Vagina (tissue), 2 donors: ENCODE data around the gene DSE. TPM values are rescaled to one million over a fixed set of nuclear protein-coding genes. Genes with fewer than 3 reads are reported as not detected.

ENCODE experiments used
- DNase-seq, 2 donors: peaks; one replicate each; pipeline ENCODE4 v3.0.0-alpha.2; 2017; ENCODE audit errors: extremely low spot score in 2 of 2
- H3K27ac ChIP-seq: fragments of 200-600 bp; sonication (generic); one replicate; pipeline ENCODE4 v1.5.1; 2019
- H3K27me3 ChIP-seq: fragments of 200-600 bp; sonication (generic); one replicate; pipeline ENCODE4 v1.5.1; 2019
- H3K36me3 ChIP-seq, 2 donors: fragments of 200-600 bp; sonication (generic); one replicate each; pipeline ENCODE4 v1.5.1; 2017 to 2019
- H3K4me1 ChIP-seq: fragments of 200-600 bp; sonication (generic); one replicate; pipeline ENCODE4 v1.5.1; 2019
- H3K4me3 ChIP-seq, 2 donors: fragments of 200-600 bp; sonication (generic); 1 replicate in 1 of 2; 2 replicates in 1 of 2; pipeline ENCODE4 v1.5.1; 2016 to 2019
- H3K9me3 ChIP-seq: fragments of 200-600 bp; sonication (generic); one replicate; pipeline ENCODE4 v1.5.1; 2019
- CTCF ChIP-seq, 3 experiments: fragments of 450-650 bp in 2 of 3; fragments of 200-600 bp in 1 of 3; sonication (generic) in 1 of 3; IDR thresholded peaks; one replicate each; pipeline ENCODE4 v1.5.1; 2017 to 2019; ENCODE audit warnings: antibody characterized with exemption in 3 of 3, mild to moderate bottlenecking in 2 of 3, moderate library complexity in 2 of 3
- POLR2A ChIP-seq, 2 donors: fragments of 450-650 bp; IDR thresholded peaks; one replicate each; pipeline ENCODE4 v1.6.1; 2017; ENCODE audit warnings: antibody characterized with exemption in 2 of 2, mild to moderate bottlenecking in 2 of 2, moderate library complexity in 2 of 2
- POLR2AphosphoS5 ChIP-seq, 2 donors: sonication (generic); formaldehyde crosslinking; IDR thresholded peaks; one replicate each; pipeline ENCODE4 v1.9.0; 2017; ENCODE audit warnings: antibody characterized with exemption in 2 of 2, mild to moderate bottlenecking in 2 of 2, low read depth in 1 of 2; ENCODE audit not compliant: insufficient read depth in 1 of 2
- intact Hi-C: fragments of 100-400 bp; cut with DNase I; formaldehyde crosslinking; loops from one replicate; pipeline ENCODE4 v1.15.1; 2023
- total RNA-seq: library from RNA; depleted of rRNA; stranded (reverse); fragments of >200 nt; gene quantifications from one replicate; pipeline ENCODE4 v1.2.3, GENCODE V29; 2016

The DSE gene
- total RNA-seq, 1 donor from 2014 or later, result 33.1 TPM

- intact Hi-C loops, result no loop called here
Observed at GRCh38 chr6:116450185-116450710, 79.5 kb downstream of the DSE start.

GRCh38 chr6:116450769-116451740 lies 80.3 kb downstream of the DSE start:
- no peaks in the 10 kb centered on the region for H3K36me3 ChIP-seq
- H3K4me3 ChIP-seq, result no peak overlapping the region
- no peaks in the 10 kb centered on the region for H3K9me3 ChIP-seq
- DNase-seq, result no peak
- no peak for TF ChIP-seq POLR2A (IDR thresholded peaks at IDR 0.05)
- no peak for TF ChIP-seq CTCF (IDR thresholded peaks at IDR 0.05)
- no peak for TF ChIP-seq POLR2AphosphoS5 (IDR thresholded peaks at IDR 0.05; ENCODE audit: insufficient read depth in 1 of 2, low read depth in 1 of 2)
- H3K4me1 ChIP-seq, result peaks cover 6% of the 10 kb centered on the region
- no peak overlapping the region for H3K27ac ChIP-seq
- intact Hi-C loops, result no loop called here
- no peaks in the 10 kb centered on the region for H3K27me3 ChIP-seq

More at GRCh38 chr6:116450185-116450710, 79.5 kb downstream of the DSE start:
- H3K27ac ChIP-seq, result no peak overlapping the region
- TF ChIP-seq CTCF (IDR thresholded peaks at IDR 0.05) (no peak), POLR2AphosphoS5 (IDR thresholded peaks at IDR 0.05; ENCODE audit: insufficient read depth in 1 of 2, low read depth in 1 of 2) (no peak), POLR2A (IDR thresholded peaks at IDR 0.05) (no peak)
- DNase-seq, result no peak
- H3K4me3 ChIP-seq, result no peak overlapping the region
- no peaks in the 10 kb centered on the region for H3K9me3 ChIP-seq
- H3K27me3 ChIP-seq, result no peaks in the 10 kb centered on the region
- no peaks in the 10 kb centered on the region for H3K36me3 ChIP-seq
- H3K4me1 ChIP-seq, result peaks cover 6% of the 10 kb centered on the region

DNA sequence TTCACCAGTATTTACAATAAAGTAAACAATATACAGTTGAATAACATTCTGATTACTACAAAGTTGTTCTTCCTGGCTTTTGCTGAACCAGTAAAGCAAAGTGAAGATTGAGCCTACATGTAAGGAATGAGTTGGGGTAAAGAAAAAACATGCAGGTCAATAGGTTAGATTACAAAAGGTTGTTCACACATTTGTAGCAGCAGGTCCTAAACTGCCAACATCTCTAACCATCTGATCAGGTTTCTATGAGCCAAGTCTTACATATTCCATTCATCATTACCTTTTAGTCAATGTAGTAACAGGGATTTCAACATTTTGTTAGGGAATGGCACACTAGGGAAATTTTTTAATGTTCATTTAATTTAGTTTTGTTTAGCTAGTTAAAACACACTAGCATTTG lies 81.2 kb downstream of the DSE start:
- no peak for TF ChIP-seq CTCF (IDR thresholded peaks at IDR 0.05)
- no peak for TF ChIP-seq POLR2A (IDR thresholded peaks at IDR 0.05)
- no peak for TF ChIP-seq POLR2AphosphoS5 (IDR thresholded peaks at IDR 0.05; ENCODE audit: insufficient read depth in 1 of 2, low read depth in 1 of 2)
- no peaks in the 10 kb centered on the region for H3K27me3 ChIP-seq
- no peaks in the 10 kb centered on the region for H3K36me3 ChIP-seq
- no peak overlapping the region for H3K4me3 ChIP-seq
- intact Hi-C loops, result no loop called here
- DNase-seq, result no peak
- H3K4me1 ChIP-seq, result peaks cover 4% of the 10 kb centered on the region
- no peak overlapping the region for H3K27ac ChIP-seq
- no peaks in the 10 kb centered on the region for H3K9me3 ChIP-seq

DNA sequence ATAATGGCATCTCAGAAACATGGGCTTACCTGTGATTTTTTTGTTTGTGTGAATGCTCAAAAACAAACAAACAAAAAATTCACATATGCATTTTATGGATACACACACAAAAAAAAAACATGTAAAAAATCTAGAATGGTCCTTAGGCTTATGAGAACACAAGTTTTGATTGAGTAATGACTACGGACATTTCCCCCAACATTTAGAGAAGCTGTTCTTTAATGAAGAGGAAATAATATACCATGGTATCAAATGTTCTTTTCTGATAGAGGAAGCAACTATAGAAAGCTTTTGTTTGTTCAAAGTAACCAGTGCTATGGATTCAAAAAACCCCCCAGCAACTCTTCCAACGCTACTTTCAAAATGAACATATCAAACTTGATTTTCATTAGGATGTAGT lies 81.8 kb downstream of the DSE start:
- DNase-seq, result no peak
- no peaks in the 10 kb centered on the region for H3K36me3 ChIP-seq
- H3K4me1 ChIP-seq, result no peaks in the 10 kb centered on the region
- H3K27me3 ChIP-seq, result no peaks in the 10 kb centered on the region
- no peak for TF ChIP-seq CTCF (IDR thresholded peaks at IDR 0.05)
- TF ChIP-seq POLR2AphosphoS5 (IDR thresholded peaks at IDR 0.05; ENCODE audit: insufficient read depth in 1 of 2, low read depth in 1 of 2), result no peak
- TF ChIP-seq POLR2A (IDR thresholded peaks at IDR 0.05), result no peak
- intact Hi-C loops, result no loop called here
- H3K9me3 ChIP-seq, result no peaks in the 10 kb centered on the region
- H3K27ac ChIP-seq, result no peak overlapping the region
- no peak overlapping the region for H3K4me3 ChIP-seq

DNA sequence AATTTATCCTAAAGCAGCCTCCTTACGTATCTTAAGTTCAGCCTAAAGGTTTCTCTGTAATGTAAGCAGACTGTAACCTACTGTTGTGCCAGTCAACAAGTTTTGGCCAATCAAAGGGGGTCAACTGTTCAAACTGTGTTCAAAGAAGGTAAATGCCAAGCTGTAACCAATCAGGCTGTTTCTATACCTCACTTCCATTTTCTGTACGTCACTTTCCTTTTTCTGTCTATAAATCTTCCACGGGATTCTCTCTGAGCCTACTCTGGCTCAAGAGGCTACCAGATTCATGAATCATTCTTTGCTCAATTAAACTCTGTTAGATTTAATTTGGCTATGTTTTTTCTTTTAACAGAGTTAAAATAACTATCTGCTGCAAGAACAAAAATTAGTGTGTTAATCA lies 85.4 kb downstream of the DSE start:
- intact Hi-C loops, result no loop called here
- Histone ChIP-seq H3K27ac (no peak overlapping the region), H3K36me3 (no peaks in the 10 kb centered on the region), H3K4me3 (no peak overlapping the region), H3K9me3 (no peaks in the 10 kb centered on the region), H3K27me3 (no peaks in the 10 kb centered on the region), H3K4me1 (no peaks in the 10 kb centered on the region)
- DNase-seq, result no peak
- no peak for TF ChIP-seq POLR2AphosphoS5 (IDR thresholded peaks at IDR 0.05; ENCODE audit: insufficient read depth in 1 of 2, low read depth in 1 of 2)
- TF ChIP-seq CTCF (IDR thresholded peaks at IDR 0.05), result no peak
- no peak for TF ChIP-seq POLR2A (IDR thresholded peaks at IDR 0.05)
